IMR-90 (cell line): ENCODE data around the gene TMEM247. TPM values are rescaled to one million over a fixed set of nuclear protein-coding genes. Genes with fewer than 3 reads are reported as not detected.

Experiments
- ATAC-seq: fragments of 200-7000 bp; cut with Tn5 transposase; 2 replicates; pipeline ENCODE4 v1.9.1; 2020; ENCODE audit warnings: low read depth, mild to moderate bottlenecking, moderate library complexity
- BruUV-seq: library from RNA; stranded (reverse); fragments of 400-500 nt; replicated peaks from 2 replicates; lab custom pipeline; 2021; lab: Mats Ljungman, UMichigan
- CTCF ChIA-PET: fragments of 300-600 bp; formaldehyde crosslinking; extraction: SDS; loops from one replicate; lab custom pipeline; 2021; ENCODE audit warnings: antibody characterized with exemption; lab: Yijun Ruan, JAX
- POLR2A ChIA-PET: fragments of 300-600 bp; sonication (Branson Sonifier 250); formaldehyde crosslinking; loops from one replicate; lab custom pipeline; 2022; ENCODE audit warnings: antibody characterized with exemption; ENCODE audit not compliant: unreplicated experiment; lab: Charles Lee
- DNase-seq: peaks from one replicate; pipeline ENCODE4 v3.0.0; 2013
- H2AFZ ChIP-seq: replicated peaks from 2 replicates; pipeline ENCODE3; 2013; ENCODE audit warnings: low read length, mild to moderate bottlenecking; ENCODE audit not compliant: poor library complexity
- H2AK5ac ChIP-seq: 2 replicates; pipeline ENCODE4 v1.6.1; 2013; ENCODE audit warnings: low read depth, low read length, inconsistent platforms
- H2AK9ac ChIP-seq: replicated peaks from 2 replicates; pipeline ENCODE3; 2013; ENCODE audit warnings: mild to moderate bottlenecking, low read depth, low read length, moderate library complexity; ENCODE audit not compliant: poor library complexity
- H2BK120ac ChIP-seq: 2 replicates; pipeline ENCODE4 v1.6.1; 2013; ENCODE audit warnings: low read depth, low read length, inconsistent platforms
- H2BK15ac ChIP-seq: 3 replicates; pipeline ENCODE4 v1.6.1; 2013; ENCODE audit warnings: low read depth, low read length, inconsistent platforms
- H2BK20ac ChIP-seq: 2 replicates; pipeline ENCODE4 v1.6.1; 2013; ENCODE audit warnings: low read depth, mild to moderate bottlenecking, inconsistent platforms, low read length, moderate library complexity
- H2BK5ac ChIP-seq: 2 replicates; pipeline ENCODE4 v1.6.1; 2013; ENCODE audit warnings: mild to moderate bottlenecking, low read depth, low read length, inconsistent platforms; ENCODE audit not compliant: poor library complexity, severe bottlenecking
- H3K14ac ChIP-seq: replicated peaks from 2 replicates; pipeline ENCODE4 v1.6.1; 2013; ENCODE audit warnings: low read depth, low read length, inconsistent platforms
- H3K18ac ChIP-seq: 2 replicates; pipeline ENCODE4 v1.6.1; 2013; ENCODE audit warnings: low read depth, low read length, control low read depth
- H3K23ac ChIP-seq: 2 replicates; pipeline ENCODE4 v1.6.1; 2013; ENCODE audit warnings: low read depth, low read length, inconsistent platforms
- H3K27ac ChIP-seq: 2 replicates; pipeline ENCODE4 v1.5.1; 2013; ENCODE audit warnings: mild to moderate bottlenecking, control low read depth, low read length; ENCODE audit not compliant: insufficient read depth
- H3K27me3 ChIP-seq: 2 replicates; pipeline ENCODE4 v1.6.1; 2013; ENCODE audit warnings: low read length; ENCODE audit not compliant: control insufficient read depth, insufficient read depth
- H3K36me3 ChIP-seq: 2 replicates; pipeline ENCODE4 v1.6.1; 2013; ENCODE audit warnings: low read length, mixed read lengths; ENCODE audit not compliant: control insufficient read depth, insufficient read depth
- H3K4ac ChIP-seq: 2 replicates; pipeline ENCODE4 v1.6.1; 2013; ENCODE audit warnings: low read depth, low read length, inconsistent platforms
- H3K4me1 ChIP-seq: 2 replicates; pipeline ENCODE4 v1.6.1; 2013; ENCODE audit warnings: low read length, mixed read lengths; ENCODE audit not compliant: control insufficient read depth, insufficient read depth
- H3K4me2 ChIP-seq: 2 replicates; pipeline ENCODE4 v1.6.1; 2013; ENCODE audit warnings: low read depth, mild to moderate bottlenecking, control low read depth, low read length, moderate library complexity
- H3K4me3 ChIP-seq: 2 replicates; pipeline ENCODE4 v1.5.1; 2013; ENCODE audit warnings: low read depth, mild to moderate bottlenecking, control low read depth, low read length, moderate library complexity; ENCODE audit not compliant: insufficient read depth
- H3K56ac ChIP-seq: 2 replicates; pipeline ENCODE4 v1.6.1; 2013; ENCODE audit warnings: low read length, inconsistent platforms; ENCODE audit not compliant: insufficient read depth; ENCODE audit errors: extremely low read depth
- H3K79me1 ChIP-seq, 2 experiments: 2 replicates each; pipeline ENCODE4 v1.6.1; 2013; ENCODE audit warnings: low read length in 2 of 2, inconsistent platforms in 1 of 2, low read depth in 1 of 2
- H3K9ac ChIP-seq: 2 replicates; pipeline ENCODE4 v1.6.1; 2013; ENCODE audit warnings: low read depth, low read length, control low read depth
- H3K9me1 ChIP-seq: 2 replicates; pipeline ENCODE4 v1.6.1; 2013; ENCODE audit warnings: low read length, inconsistent platforms; ENCODE audit not compliant: insufficient read depth
- H3K9me3 ChIP-seq: 2 replicates; pipeline ENCODE4 v1.6.1; 2013; ENCODE audit warnings: low read length; ENCODE audit not compliant: control insufficient read depth, insufficient read depth
- H4K20me1 ChIP-seq: 2 replicates; pipeline ENCODE4 v1.6.1; 2013; ENCODE audit warnings: low read length, inconsistent platforms; ENCODE audit not compliant: insufficient read depth
- H4K5ac ChIP-seq: 2 replicates; pipeline ENCODE4 v1.6.1; 2013; ENCODE audit warnings: mild to moderate bottlenecking, low read depth, low read length, control low read depth
- H4K8ac ChIP-seq, 2 experiments: 2 replicates each; pipeline ENCODE4 v1.6.1; 2013; ENCODE audit warnings: low read depth in 2 of 2, low read length in 2 of 2, control low read depth in 1 of 2, inconsistent platforms in 1 of 2
- H4K91ac ChIP-seq: 2 replicates; pipeline ENCODE4 v1.6.1; 2013; ENCODE audit warnings: low read depth, low read length, inconsistent platforms; ENCODE audit not compliant: insufficient read depth
- BHLHE40 ChIP-seq: fragments of 150-350 bp; IDR thresholded peaks from 2 replicates; pipeline ENCODE4 v1.6.1; 2016; ENCODE audit warnings: mild to moderate bottlenecking, low read depth, low read length
- CEBPB ChIP-seq: IDR thresholded peaks from 2 replicates; pipeline ENCODE4 v1.6.1; 2012; ENCODE audit warnings: low read depth, low read length, improper control_type of control experiment
- RCOR1 ChIP-seq: IDR thresholded peaks from 2 replicates; pipeline ENCODE4 v1.6.1; 2012; ENCODE audit warnings: mild to moderate bottlenecking, low read length, improper control_type of control experiment; ENCODE audit not compliant: insufficient replicate concordance
- USF2 ChIP-seq: fragments of 150-350 bp; IDR thresholded peaks from 2 replicates; pipeline ENCODE4 v1.6.1; 2017; ENCODE audit warnings: mild to moderate bottlenecking, antibody characterized with exemption, low read length, low read depth
- WGBS, 2 experiments: methylation state at CpG; one replicate each; pipeline versions ENCODE4 v1.1.5 to v1.1.7; 2013; ENCODE audit warnings: missing lambda C conversion rate in 2 of 2; ENCODE audit not compliant: insufficient read length in 1 of 2; ENCODE audit errors: extremely low coverage in 2 of 2; 5-methylcytosine and 5-hydroxymethylcytosine counted together
- dilution Hi-C: fragments of 300-500 bp; cut with HindIII; formaldehyde crosslinking; loops from one replicate; pipeline ENCODE4 v1.14.3; 2018; ENCODE audit warnings: low sequenced_read_pairs; ENCODE audit not compliant: unreplicated experiment
- in situ Hi-C: fragments of 300-500 bp; cut with MboI; formaldehyde crosslinking; loops from 3 replicates; pipeline ENCODE4 v1.14.3; 2019; ENCODE audit warnings: low sequenced_read_pairs, inconsistent platforms, mixed read lengths
- intact Hi-C: fragments of 100-400 bp; cut with micrococcal nuclease; formaldehyde crosslinking; loops from 2 replicates; pipeline ENCODE4 v1.10.0; 2022
- polyA plus RNA-seq, 3 experiments: library from polyadenylated mRNA; depleted of rRNA; stranded (reverse); fragments of >200 nt; gene quantifications; 2 replicates each; pipeline ENCODE4 v1.2.3, GENCODE V29; 2012; ENCODE audit warnings: low replicate concordance in 1 of 3
- total RNA-seq: library from RNA; depleted of rRNA; stranded (reverse); fragments of >200 nt; gene quantifications from 2 replicates; pipeline ENCODE4 v1.2.3, GENCODE V29; 2012

Gene TMEM247
- total and polyA plus RNA-seq, 2 of the 4 experiments (the other 2 are of a cell fraction), result not detected

GRCh38 chr2:46495231-46496030, 16.1 kb downstream of the TMEM247 start:
- dilution Hi-C loops, result no loop called here

More at GRCh38 chr2:46495231-46496030, 16.1 kb downstream of the TMEM247 start:
- Histone ChIP-seq H3K79me1 (peaks cover 0 to 9% of the 10 kb centered on the region in 2 experiments; a peak in 1 of 4 replicates), H3K27me3 (no peaks in the 10 kb centered on the region), H4K8ac (no peak overlapping the region; a peak in 1 of 4 replicates), H2AK9ac (peak overlapping the region; percentile 38), H3K4me2 (no peak overlapping the region; the same call in 1 of the 2 replicates), H3K4me3 (no peak overlapping the region), H4K20me1 (no peaks in the 10 kb centered on the region), H2AFZ (peak overlapping the region; percentile 37), H2BK15ac (peak overlapping the region; percentile 64; the same call in 2 of the 3 replicates), H3K9ac (no peak overlapping the region), H2AK5ac (peak overlapping the region; percentile 79), H2BK20ac (peak overlapping the region; percentile 85; the same call in 1 of the 2 replicates), H3K4me1 (peaks cover 24% of the 10 kb centered on the region), H3K18ac (no peak overlapping the region), H3K56ac (no peak overlapping the region), H2BK120ac (peak overlapping the region; percentile 75), H3K4ac (peak overlapping the region; percentile 78), H3K36me3 (no peaks in the 10 kb centered on the region), H3K27ac (no peak overlapping the region), H2BK5ac (no peak overlapping the region), H3K9me1 (peaks cover 23% of the 10 kb centered on the region), H3K14ac (peak overlapping the region; percentile 89; the same call in 1 of the 2 replicates), H4K91ac (peak overlapping the region; percentile 28; the same call in 1 of the 2 replicates), H4K5ac (no peak overlapping the region), H3K23ac (peak overlapping the region; percentile 34), H3K9me3 (no peaks in the 10 kb centered on the region)
- in situ Hi-C loops, result no loop called here
- 100% methylated on average over 1 of the region's 9 CpGs; no CpG with 5 or more reads in 1 of the 2 experiments for WGBS, 2 experiments
- DNase-seq, result peak; percentile 67
- CTCF ChIA-PET, result no interaction called here
- intact Hi-C loops, result no loop called here
- ATAC-seq, result no peak
- POLR2A ChIA-PET, result interaction anchor here (0.5 kb wide), 1 partner anchor 734 kb away, joined by 4 read pairs; no protein-coding TSS in a partner anchor
- TF ChIP-seq USF2 (no peak), CEBPB (no peak), RCOR1 (no peak), BHLHE40 (no peak)
- no TSS peak for BruUV-seq
